ENCODE results near the gene GM2A.
A peak's percentile ranks its signal among the peaks of the same experiment; 100 is the strongest.

GM2A gene

DNA sequence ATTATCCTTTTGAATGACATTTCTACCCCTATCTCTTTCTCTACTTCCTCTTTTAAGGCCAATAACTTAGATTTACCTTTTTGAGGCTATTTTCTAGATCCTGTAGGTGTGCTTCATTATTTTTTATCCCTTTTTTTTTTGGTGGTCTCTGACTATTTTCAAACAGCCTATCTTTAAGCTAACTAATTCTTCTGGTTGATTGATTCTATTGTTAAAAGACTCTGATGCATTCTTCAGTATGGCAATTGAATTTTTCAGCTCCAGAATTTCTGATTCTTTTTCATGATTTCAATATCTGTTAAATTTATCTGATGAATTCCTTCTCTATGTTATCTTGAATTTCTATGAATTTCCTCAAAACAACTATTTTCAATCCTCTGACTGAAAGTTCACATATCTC lies 57.9 kb downstream of the GM2A start:
- in situ Hi-C loops (cut with HindIII; ENCODE audit: low pct_ligation_motif_present, low pct_unique_long_range_greater_than_20kb, low sequenced_read_pairs): no loop called here
- DNase-seq: no peak

DNA sequence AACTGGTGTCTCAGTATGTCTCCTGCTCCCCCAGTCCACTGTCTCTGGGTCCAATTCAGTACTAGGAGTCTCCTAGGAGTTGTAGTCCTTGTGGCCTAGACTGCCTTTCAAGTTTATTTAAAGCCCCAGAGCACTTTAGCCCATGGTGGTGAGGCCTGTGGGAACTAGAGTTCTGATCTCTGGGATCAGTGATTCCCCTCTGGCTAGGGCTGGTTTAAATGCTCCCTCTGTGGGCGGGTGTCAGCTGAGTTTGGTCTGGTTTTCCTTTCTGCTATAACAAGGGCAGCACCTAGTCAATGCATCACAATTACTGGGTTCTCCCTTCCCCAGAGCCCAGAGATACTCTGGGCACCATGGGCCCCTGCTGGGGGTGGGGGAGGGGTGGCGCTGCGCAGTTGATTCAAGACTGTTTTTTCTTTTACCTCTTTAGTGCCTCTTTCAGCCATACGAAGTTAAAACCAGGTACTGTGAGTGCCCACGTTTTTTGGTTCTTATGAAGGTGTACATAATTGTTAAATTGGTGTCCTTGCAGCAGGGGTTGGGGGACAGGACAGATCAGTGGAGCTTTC lies 59.9 kb downstream of the GM2A start:
- no peak for DNase-seq
- in situ Hi-C loops (cut with HindIII; ENCODE audit: low pct_ligation_motif_present, low pct_unique_long_range_greater_than_20kb, low sequenced_read_pairs): no loop called here

DNA sequence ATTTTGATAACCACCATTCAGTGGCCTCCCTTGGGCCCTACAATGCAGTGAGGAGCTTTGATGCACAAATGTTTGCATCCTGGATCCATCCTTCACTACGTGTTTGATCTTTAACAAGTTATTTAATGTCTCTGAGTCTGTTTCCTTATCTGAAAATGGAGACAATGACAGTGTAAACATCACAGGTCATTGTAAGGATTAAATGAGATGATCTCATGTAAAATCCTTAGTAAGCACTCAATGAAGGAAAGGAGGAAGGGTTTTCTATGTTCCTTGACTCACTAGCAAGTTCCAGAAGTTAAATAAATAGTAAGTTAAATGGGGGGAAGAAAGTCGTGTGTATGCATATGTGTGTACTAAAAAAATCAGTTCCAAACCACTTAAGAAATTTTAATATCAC lies 60.4 kb downstream of the GM2A start:
- DNase-seq: no peak
- in situ Hi-C loops (cut with HindIII; ENCODE audit: low pct_ligation_motif_present, low pct_unique_long_range_greater_than_20kb, low sequenced_read_pairs): no loop called here

DNA sequence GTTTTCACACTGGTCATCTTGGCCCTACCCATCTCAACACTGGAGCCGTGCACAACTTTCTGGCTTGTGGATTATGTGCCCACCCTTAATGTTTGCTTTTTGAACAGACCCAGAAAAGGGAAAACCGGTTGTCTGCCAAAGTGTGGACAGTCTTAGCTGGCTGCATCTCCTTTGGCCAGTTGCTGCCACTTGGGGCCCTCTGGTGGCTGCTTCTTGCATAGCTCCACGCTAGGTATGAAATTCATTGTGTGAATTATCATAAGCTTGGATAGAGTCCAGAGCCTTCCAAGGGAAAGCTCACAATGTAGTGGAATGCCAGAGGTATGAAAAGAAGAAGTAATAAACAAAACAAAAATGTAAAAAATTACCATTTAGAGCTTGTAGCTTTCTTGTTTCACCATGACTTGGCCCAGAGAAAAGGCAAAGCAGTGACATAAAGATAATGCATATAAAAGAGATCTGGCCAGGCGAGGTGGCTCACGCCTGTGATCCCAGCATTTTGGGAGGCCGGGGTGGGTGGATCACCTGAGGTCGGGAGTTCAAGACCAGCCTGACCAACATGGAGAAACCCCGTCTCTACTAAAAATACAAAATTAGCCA lies 63.1 kb downstream of the GM2A start:
- DNase-seq: peak; percentile 52
- in situ Hi-C loops (cut with HindIII; ENCODE audit: low pct_ligation_motif_present, low pct_unique_long_range_greater_than_20kb, low sequenced_read_pairs): no loop called here

DNA sequence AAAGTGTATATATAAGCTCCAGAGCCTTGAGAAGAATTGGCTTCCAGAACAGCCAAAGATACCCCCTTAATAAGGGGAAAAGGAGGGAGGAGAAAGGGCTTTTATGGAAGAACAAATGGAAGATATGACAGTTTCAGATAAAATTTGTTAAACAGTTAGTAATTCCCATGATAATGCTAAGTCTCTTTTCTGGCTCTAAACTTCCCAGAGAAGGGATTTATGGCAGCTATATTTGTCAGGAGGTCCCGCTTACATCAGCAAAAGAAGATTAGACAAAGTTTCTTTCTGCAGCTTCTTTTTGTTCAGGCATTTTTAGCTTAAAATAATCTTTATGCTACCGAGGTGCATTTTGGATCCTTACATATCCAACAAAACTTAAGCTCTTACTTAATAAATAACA lies 64.9 kb downstream of the GM2A start:
- in situ Hi-C loops (cut with HindIII; ENCODE audit: low pct_ligation_motif_present, low pct_unique_long_range_greater_than_20kb, low sequenced_read_pairs): no loop called here
- DNase-seq: no peak

DNA sequence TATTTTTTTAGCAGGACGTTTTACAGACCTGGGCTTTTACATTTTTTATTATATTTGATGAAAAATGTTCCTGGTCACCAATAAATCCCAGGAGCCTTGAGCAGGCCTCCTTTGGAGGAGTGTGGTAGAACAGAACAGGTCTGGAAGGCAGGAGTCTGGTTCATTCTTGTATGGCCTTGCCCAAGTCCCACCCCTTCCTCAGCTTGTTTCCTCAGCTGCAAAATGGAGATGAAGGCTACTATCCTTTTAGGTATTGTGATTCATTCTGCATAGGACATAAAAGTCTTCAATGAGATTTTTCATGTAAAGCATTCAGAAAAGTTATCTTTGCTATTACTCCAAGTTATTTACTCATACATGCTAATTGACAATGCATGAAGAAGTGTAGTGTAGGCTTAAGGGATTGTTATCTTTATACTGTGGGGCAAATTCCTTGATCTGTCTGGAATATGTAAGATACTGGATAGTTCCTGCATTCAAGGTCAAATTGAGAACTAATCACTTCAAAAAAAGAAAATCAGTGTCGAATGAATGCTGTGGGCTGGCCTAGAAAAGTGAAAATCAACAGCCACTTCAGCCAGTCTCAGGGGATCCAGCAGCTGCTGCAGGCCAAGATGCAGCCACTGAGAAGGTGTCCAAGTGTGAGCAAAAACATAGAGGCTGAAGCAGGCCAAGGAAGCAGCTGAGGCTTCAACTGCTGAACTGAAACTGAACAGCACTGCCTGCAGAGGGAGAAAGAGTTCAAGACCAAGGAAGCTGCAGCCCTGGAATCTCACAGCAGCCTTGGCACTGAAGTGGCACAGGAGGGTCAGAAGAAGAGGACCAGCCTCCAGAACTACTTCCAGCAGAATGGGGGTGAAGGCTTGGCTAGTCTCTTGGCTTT lies 66.1 kb downstream of the GM2A start:
- in situ Hi-C loops (cut with HindIII; ENCODE audit: low pct_ligation_motif_present, low pct_unique_long_range_greater_than_20kb, low sequenced_read_pairs): no loop called here
- peak; percentile 22 for DNase-seq

All from ACHN (cell line).